ENCODE data around the gene PLA2G6.
"Not testable (repeated sequence)": the region's sequence is repeated elsewhere in the genome, so short reads cannot be mapped to it uniquely, and the experiment has no call there.

Gene PLA2G6

GRCh38 chr22:38165922-38166593 lies 15.6 kb downstream of the PLA2G6 start:
- DNase-seq, result no peak

GRCh38 chr22:38164551-38164918 lies 17.1 kb downstream of the PLA2G6 start:
- no peak for DNase-seq

GRCh38 chr22:38163844-38164550 lies 17.6 kb downstream of the PLA2G6 start:
- no peak for DNase-seq

- DNase-seq, result no peak
Observed at GRCh38 chr22:38162881-38163843, 18.5 kb downstream of the PLA2G6 start.

GRCh38 chr22:38155703-38156102 lies 25.9 kb downstream of the PLA2G6 start:
- no peak for DNase-seq

- not testable (repeated sequence) for DNase-seq
Observed at GRCh38 chr22:38154563-38154915, 27.1 kb downstream of the PLA2G6 start.

GRCh38 chr22:38153821-38154562 lies 27.6 kb downstream of the PLA2G6 start:
- DNase-seq, result no peak

GRCh38 chr22:38151126-38151500 lies 30.5 kb downstream of the PLA2G6 start:
- DNase-seq, result no peak

GRCh38 chr22:38148245-38148644 lies 33.4 kb downstream of the PLA2G6 start:
- DNase-seq, result no peak

GRCh38 chr22:38146166-38146565 lies 35.5 kb downstream of the PLA2G6 start:
- DNase-seq, result not testable (repeated sequence)

GRCh38 chr22:38144025-38144405 lies 37.6 kb downstream of the PLA2G6 start:
- DNase-seq, result no peak

- no peak for DNase-seq
Observed at GRCh38 chr22:38142606-38143005, 39.0 kb downstream of the PLA2G6 start.

- DNase-seq, result no peak
Observed at GRCh38 chr22:38141217-38141973, 40.2 kb downstream of the PLA2G6 start.

GRCh38 chr22:38139901-38140300 lies 41.7 kb downstream of the PLA2G6 start:
- DNase-seq, result no peak

GRCh38 chr22:38138961-38139360 lies 42.7 kb downstream of the PLA2G6 start:
- no peak for DNase-seq

- DNase-seq, result no peak
Observed at GRCh38 chr22:38137876-38138687, 43.5 kb downstream of the PLA2G6 start.

- DNase-seq, result no peak
Observed at GRCh38 chr22:38136607-38137006, 45.0 kb downstream of the PLA2G6 start.

- DNase-seq, result no peak
Observed at GRCh38 chr22:38135133-38135706, 46.4 kb downstream of the PLA2G6 start.

GRCh38 chr22:38133331-38133730 lies 48.3 kb downstream of the PLA2G6 start:
- DNase-seq, result no peak

- no peak for DNase-seq
Observed at GRCh38 chr22:38132794-38133193, 48.8 kb downstream of the PLA2G6 start.

GRCh38 chr22:38132136-38132535 lies 49.5 kb downstream of the PLA2G6 start:
- no peak for DNase-seq
